K562 (cell line): ENCODE measurements around the gene SLC30A3. TPM values are rescaled to one million over a fixed set of nuclear protein-coding genes. Genes with fewer than 3 reads are reported as not detected.

Experiments
- PRDM10 ChIP-seq: fragments of 450-650 bp; IDR thresholded peaks from 2 replicates; pipeline ENCODE4 v1.6.1; 2018; ENCODE audit not compliant: partially characterized antibody
- polyA plus RNA-seq, 8 experiments: library from polyadenylated mRNA; depleted of rRNA in 4 of 8; stranded (reverse) in 5 of 8; unstranded in 3 of 8; fragments of >200 nt; fragmentation: Nextera tagmentation in 2 of 8; fragmentation: Illumina TruSeq in 1 of 8; extraction: Ambion mirVana in 2 of 8; extraction: Trizol in 1 of 8; gene quantifications; 2 replicates each; pipeline versions ENCODE4 v1.2.1 to v1.2.3, GENCODE V29; 2011 to 2014; ENCODE audit warnings: inconsistent platforms in 1 of 8, missing spikeins in 1 of 8
- total RNA-seq, 7 experiments: library from RNA; depleted of rRNA in 6 of 7; stranded (reverse); fragments of >200 nt in 6 of 7; fragmentation: Illumina TruSeq in 2 of 7; extraction: Trizol in 2 of 7; gene quantifications; 2 replicates each; pipeline versions ENCODE4 v1.2.1 to v1.2.3, GENCODE V29; 2011 to 2021; ENCODE audit warnings: low replicate concordance in 1 of 7
- TF ChIP-seq, protein P1 (sequence below): fragments of 250-450 bp; sonication (Bioruptor Pico); IDR thresholded peaks from 2 replicates; pipeline ENCODE4 v1.8.0; 2021; ENCODE audit warnings: moderate library complexity, mild to moderate bottlenecking, inconsistent platforms
- TF ChIP-seq, protein P2 (sequence below): fragments of 250-450 bp; sonication (Bioruptor Pico); IDR thresholded peaks from 2 replicates; pipeline ENCODE4 v1.8.0; 2022; ENCODE audit warnings: moderate library complexity, mild to moderate bottlenecking, inconsistent platforms

SLC30A3 gene
- total and polyA plus RNA-seq, 9 of the 15 experiments (the other 6 are each of a cell fraction or from before 2014, with no cell fraction given), result 0.03 to 2.7 (median 0.89) TPM; not detected in 1

GRCh38 chr2:27205206-27205605 is 57.6 kb downstream of the SLC30A3 start (continued):
- TF ChIP-seq PRDM10, result no peak
- TF ChIP-seq, protein P1, sequence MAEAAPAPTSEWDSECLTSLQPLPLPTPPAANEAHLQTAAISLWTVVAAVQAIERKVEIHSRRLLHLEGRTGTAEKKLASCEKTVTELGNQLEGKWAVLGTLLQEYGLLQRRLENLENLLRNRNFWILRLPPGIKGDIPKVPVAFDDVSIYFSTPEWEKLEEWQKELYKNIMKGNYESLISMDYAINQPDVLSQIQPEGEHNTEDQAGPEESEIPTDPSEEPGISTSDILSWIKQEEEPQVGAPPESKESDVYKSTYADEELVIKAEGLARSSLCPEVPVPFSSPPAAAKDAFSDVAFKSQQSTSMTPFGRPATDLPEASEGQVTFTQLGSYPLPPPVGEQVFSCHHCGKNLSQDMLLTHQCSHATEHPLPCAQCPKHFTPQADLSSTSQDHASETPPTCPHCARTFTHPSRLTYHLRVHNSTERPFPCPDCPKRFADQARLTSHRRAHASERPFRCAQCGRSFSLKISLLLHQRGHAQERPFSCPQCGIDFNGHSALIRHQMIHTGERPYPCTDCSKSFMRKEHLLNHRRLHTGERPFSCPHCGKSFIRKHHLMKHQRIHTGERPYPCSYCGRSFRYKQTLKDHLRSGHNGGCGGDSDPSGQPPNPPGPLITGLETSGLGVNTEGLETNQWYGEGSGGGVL (CRISPR knock-in tag), result no peak
- TF ChIP-seq, protein P2, sequence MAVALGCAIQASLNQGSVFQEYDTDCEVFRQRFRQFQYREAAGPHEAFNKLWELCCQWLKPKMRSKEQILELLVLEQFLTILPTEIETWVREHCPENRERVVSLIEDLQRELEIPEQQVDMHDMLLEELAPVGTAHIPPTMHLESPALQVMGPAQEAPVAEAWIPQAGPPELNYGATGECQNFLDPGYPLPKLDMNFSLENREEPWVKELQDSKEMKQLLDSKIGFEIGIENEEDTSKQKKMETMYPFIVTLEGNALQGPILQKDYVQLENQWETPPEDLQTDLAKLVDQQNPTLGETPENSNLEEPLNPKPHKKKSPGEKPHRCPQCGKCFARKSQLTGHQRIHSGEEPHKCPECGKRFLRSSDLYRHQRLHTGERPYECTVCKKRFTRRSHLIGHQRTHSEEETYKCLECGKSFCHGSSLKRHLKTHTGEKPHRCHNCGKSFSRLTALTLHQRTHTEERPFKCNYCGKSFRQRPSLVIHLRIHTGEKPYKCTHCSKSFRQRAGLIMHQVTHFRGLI (CRISPR knock-in tag), result no peak
